Neural cell (in vitro differentiated cells): ENCODE results near the gene TEDC2. TPM values are rescaled to one million over a fixed set of nuclear protein-coding genes. Genes with fewer than 3 reads are reported as not detected.

Experiments
- H2AFZ ChIP-seq: fragments of 200-600, 300-800 bp; sonication (generic), shearing (Covaris generic); 2 replicates; pipeline ENCODE4 v1.6.0; 2014; ENCODE audit warnings: low read depth, mild to moderate bottlenecking, antibody characterized with exemption, low read length, moderate library complexity
- H3F3A ChIP-seq: fragments of 200-600 bp; shearing (Covaris generic); 2 replicates; pipeline ENCODE4 v1.6.1; 2016; ENCODE audit warnings: mild to moderate bottlenecking, moderate library complexity, mixed read lengths, antibody characterized with exemption, low read length; ENCODE audit not compliant: insufficient read depth, poor library complexity, severe bottlenecking
- H3K27ac ChIP-seq: fragments of 200-600, 300-800 bp; sonication (generic), shearing (Covaris generic); 2 replicates; pipeline ENCODE4 v1.5.1; 2014; ENCODE audit warnings: mild to moderate bottlenecking, low read length, moderate library complexity
- H3K27me3 ChIP-seq: fragments of 300-800, 200-600 bp; sonication (generic), shearing (Covaris generic); 2 replicates; pipeline ENCODE4 v1.6.0; 2014; ENCODE audit warnings: mild to moderate bottlenecking, low read depth, low read length, moderate library complexity; ENCODE audit not compliant: insufficient read depth
- H3K36me3 ChIP-seq: fragments of 300-800, 200-600 bp; sonication (generic), shearing (Covaris generic); 2 replicates; pipeline ENCODE4 v1.5.1; 2014; ENCODE audit warnings: mild to moderate bottlenecking, antibody characterized with exemption, low read length, moderate library complexity; ENCODE audit not compliant: insufficient read depth
- H3K4me2 ChIP-seq: fragments of 300-800, 200-600 bp; sonication (generic), shearing (Covaris generic); 2 replicates; pipeline ENCODE4 v1.6.0; 2014; ENCODE audit warnings: mild to moderate bottlenecking, low read length
- H3K4me3 ChIP-seq: fragments of 300-800, 200-600 bp; sonication (generic), shearing (Covaris generic); 2 replicates; pipeline ENCODE4 v1.5.1; 2014; ENCODE audit warnings: mild to moderate bottlenecking, low read length, moderate library complexity
- H3K79me2 ChIP-seq: fragments of 200-600 bp; shearing (Covaris generic); replicated peaks from 2 replicates; pipeline ENCODE4 v1.6.0; 2014; ENCODE audit warnings: mild to moderate bottlenecking, low read length, moderate library complexity; ENCODE audit not compliant: insufficient read depth
- H3K9ac ChIP-seq: fragments of 300-800, 200-600 bp; sonication (generic), shearing (Covaris generic); 2 replicates; pipeline ENCODE4 v1.6.1; 2016; ENCODE audit warnings: mild to moderate bottlenecking, low read length, mixed read lengths
- H3K9me2 ChIP-seq: fragments of 200-600 bp; shearing (Covaris generic); 2 replicates; pipeline ENCODE4 v1.6.1; 2016; ENCODE audit warnings: mild to moderate bottlenecking, low read length, mixed read lengths; ENCODE audit not compliant: insufficient read depth
- H3K9me3 ChIP-seq: fragments of 200-600, 300-800 bp; sonication (generic), shearing (Covaris generic); 2 replicates; pipeline ENCODE4 v1.6.1; 2016; ENCODE audit warnings: mild to moderate bottlenecking, mixed run types, low read length, moderate library complexity, mixed read lengths
- H4K20me1 ChIP-seq: fragments of 200-600 bp; shearing (Covaris generic); 2 replicates; pipeline ENCODE4 v1.6.1; 2016; ENCODE audit warnings: mild to moderate bottlenecking, mixed run types; ENCODE audit not compliant: insufficient read depth
- CTCF ChIP-seq: fragments of 450-650 bp; IDR thresholded peaks from 2 replicates; pipeline ENCODE4 v1.5.1; 2014; ENCODE audit warnings: antibody characterized with exemption, mild to moderate bottlenecking, moderate library complexity; ENCODE audit not compliant: poor library complexity, severe bottlenecking
- EP300 ChIP-seq: fragments of 450-650 bp; conservative IDR thresholded peaks from 2 replicates; pipeline ENCODE4 v1.6.1; 2014; ENCODE audit warnings: antibody characterized with exemption, mild to moderate bottlenecking, moderate library complexity; ENCODE audit not compliant: poor library complexity, severe bottlenecking
- EZH2 ChIP-seq: fragments of 200-600, 300-800 bp; shearing (Covaris generic), sonication (generic); IDR thresholded peaks from 2 replicates; pipeline ENCODE4 v1.6.1; 2014; ENCODE audit warnings: antibody characterized with exemption, low read length, borderline replicate concordance, mild to moderate bottlenecking; ENCODE audit not compliant: insufficient read depth, poor library complexity, severe bottlenecking
- MXI1 ChIP-seq: fragments of 450-650 bp; conservative IDR thresholded peaks from 2 replicates; pipeline ENCODE4 v1.6.1; 2014; ENCODE audit warnings: antibody characterized with exemption, mild to moderate bottlenecking; ENCODE audit not compliant: poor library complexity, severe bottlenecking
- POLR2AphosphoS5 ChIP-seq: IDR thresholded peaks from 2 replicates; pipeline ENCODE4 v1.6.1; 2012
- RAD21 ChIP-seq: fragments of 450-650 bp; conservative IDR thresholded peaks from 2 replicates; pipeline ENCODE4 v1.6.1; 2014; ENCODE audit warnings: antibody characterized with exemption, mild to moderate bottlenecking, moderate library complexity
- REST ChIP-seq: IDR thresholded peaks from 2 replicates; pipeline ENCODE4 v1.6.1; 2012; ENCODE audit warnings: borderline replicate concordance
- SMC3 ChIP-seq: fragments of 450-650 bp; conservative IDR thresholded peaks from 2 replicates; pipeline ENCODE4 v1.6.1; 2014; ENCODE audit warnings: antibody characterized with exemption, mild to moderate bottlenecking, moderate library complexity; ENCODE audit not compliant: poor library complexity
- TAF1 ChIP-seq: IDR thresholded peaks from 2 replicates; pipeline ENCODE4 v1.6.1; 2012; ENCODE audit warnings: low read depth
- polyA plus RNA-seq: library from polyadenylated mRNA; depleted of rRNA; stranded (reverse); fragments of >200 nt; gene quantifications from 2 replicates; pipeline ENCODE4 v1.2.3, GENCODE V29; 2014

The TEDC2 gene
- polyA plus RNA-seq, 1 donor from 2014 or later: 31.5 TPM

- no peaks in the 10 kb centered on the region for H3K36me3 ChIP-seq
- peak overlapping the region; percentile 94 for H3K4me3 ChIP-seq
- no peaks in the 10 kb centered on the region for H3F3A ChIP-seq
- H3K4me2 ChIP-seq: no peak overlapping the region
- H2AFZ ChIP-seq: no peak overlapping the region
- H3K9ac ChIP-seq: no peak overlapping the region
- peaks cover 8% of the 10 kb centered on the region for H3K79me2 ChIP-seq
- no peaks in the 10 kb centered on the region for H3K27me3 ChIP-seq
- H3K9me3 ChIP-seq: no peaks in the 10 kb centered on the region
- no peak for TF ChIP-seq SMC3
- TF ChIP-seq RAD21: no peak
- no peak for TF ChIP-seq EP300
- TF ChIP-seq TAF1: no peak
- no peak for TF ChIP-seq MXI1
- TF ChIP-seq CTCF: no peak
- no peak for TF ChIP-seq POLR2AphosphoS5
- no peak for TF ChIP-seq EZH2
- TF ChIP-seq REST: no peak
- H3K27ac ChIP-seq: no peak overlapping the region
- H3K9me2 ChIP-seq: no peaks in the 10 kb centered on the region
- H4K20me1 ChIP-seq: no peaks in the 10 kb centered on the region
These were observed 16.4 kb downstream of the TEDC2 start for GRCh38 chr16:2476345-2476720.

GRCh38 chr16:2476741-2477140, 16.8 kb downstream of the TEDC2 start:
- Histone ChIP-seq H3K4me3 (peak overlapping the region; percentile 94), H3K36me3 (no peaks in the 10 kb centered on the region), H3K9me3 (no peaks in the 10 kb centered on the region), H3K4me2 (no peak overlapping the region), H3K9ac (no peak overlapping the region), H4K20me1 (no peaks in the 10 kb centered on the region), H3F3A (no peaks in the 10 kb centered on the region), H3K79me2 (peaks cover 8% of the 10 kb centered on the region), H3K9me2 (no peaks in the 10 kb centered on the region), H2AFZ (no peak overlapping the region), H3K27ac (no peak overlapping the region), H3K27me3 (no peaks in the 10 kb centered on the region)
- TF ChIP-seq POLR2AphosphoS5 (no peak), EP300 (no peak), MXI1 (no peak), RAD21 (no peak), EZH2 (no peak), CTCF (no peak), TAF1 (no peak), SMC3 (no peak), REST (no peak)
